Ishikawa (cell line): ENCODE results near the gene USP38.

Experiments
- CEBPB ChIP-seq: IDR thresholded peaks from 2 replicates; pipeline ENCODE4 v1.6.1; 2012
- CREB1 ChIP-seq: IDR thresholded peaks from 2 replicates; pipeline ENCODE4 v1.6.1; 2012; ENCODE audit warnings: low read depth
- EGR1 ChIP-seq: IDR thresholded peaks from 2 replicates; pipeline ENCODE4 v1.6.1; 2012
- EP300 ChIP-seq: IDR thresholded peaks from 2 replicates; pipeline ENCODE4 v1.6.1; 2012; ENCODE audit warnings: borderline replicate concordance
- FOXM1 ChIP-seq: IDR thresholded peaks from 2 replicates; pipeline ENCODE4 v1.6.1; 2012; ENCODE audit warnings: low read depth, borderline replicate concordance
- RAD21 ChIP-seq: IDR thresholded peaks from 2 replicates; pipeline ENCODE4 v1.6.1; 2012; ENCODE audit warnings: low read depth
- TEAD4 ChIP-seq: IDR thresholded peaks from 2 replicates; pipeline ENCODE4 v1.6.1; 2012
- YY1 ChIP-seq: IDR thresholded peaks from 2 replicates; pipeline ENCODE4 v1.6.1; 2012; ENCODE audit warnings: low read depth
- TF ChIP-seq, protein P1 (sequence below): IDR thresholded peaks from 2 replicates; pipeline ENCODE4 v1.6.1; 2012; ENCODE audit warnings: low read depth, mild to moderate bottlenecking
- TF ChIP-seq, protein P2 (sequence below): IDR thresholded peaks from 2 replicates; pipeline ENCODE4 v1.6.1; 2012
- TF ChIP-seq, protein P3 (sequence below): IDR thresholded peaks from 2 replicates; pipeline ENCODE4 v1.6.1; 2012

DNA sequence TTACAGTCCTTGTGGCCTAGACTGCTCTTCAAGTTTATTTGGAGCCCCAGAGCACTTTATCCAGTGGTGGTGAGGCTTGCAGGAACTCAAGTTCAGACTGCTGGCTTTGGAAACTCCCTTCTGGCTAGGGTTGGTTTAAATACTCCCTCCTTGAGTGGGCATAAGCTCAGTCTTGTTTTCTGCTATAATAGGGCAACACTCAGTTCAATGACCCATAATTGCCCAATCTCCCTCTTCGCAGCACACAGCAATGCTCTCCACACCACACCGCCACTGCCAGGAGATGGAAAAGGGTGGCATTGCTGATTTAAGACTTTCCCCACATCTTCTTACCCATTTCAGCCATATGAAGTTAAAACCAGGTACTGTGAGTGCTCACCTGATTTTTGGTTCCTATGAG is 27.9 kb upstream of the USP38 start:
- TF ChIP-seq EGR1 (no peak), TEAD4 (no peak), YY1 (no peak), CREB1 (no peak), EP300 (no peak), CEBPB (no peak), FOXM1 (no peak), RAD21 (no peak)
- TF ChIP-seq, protein P1, sequence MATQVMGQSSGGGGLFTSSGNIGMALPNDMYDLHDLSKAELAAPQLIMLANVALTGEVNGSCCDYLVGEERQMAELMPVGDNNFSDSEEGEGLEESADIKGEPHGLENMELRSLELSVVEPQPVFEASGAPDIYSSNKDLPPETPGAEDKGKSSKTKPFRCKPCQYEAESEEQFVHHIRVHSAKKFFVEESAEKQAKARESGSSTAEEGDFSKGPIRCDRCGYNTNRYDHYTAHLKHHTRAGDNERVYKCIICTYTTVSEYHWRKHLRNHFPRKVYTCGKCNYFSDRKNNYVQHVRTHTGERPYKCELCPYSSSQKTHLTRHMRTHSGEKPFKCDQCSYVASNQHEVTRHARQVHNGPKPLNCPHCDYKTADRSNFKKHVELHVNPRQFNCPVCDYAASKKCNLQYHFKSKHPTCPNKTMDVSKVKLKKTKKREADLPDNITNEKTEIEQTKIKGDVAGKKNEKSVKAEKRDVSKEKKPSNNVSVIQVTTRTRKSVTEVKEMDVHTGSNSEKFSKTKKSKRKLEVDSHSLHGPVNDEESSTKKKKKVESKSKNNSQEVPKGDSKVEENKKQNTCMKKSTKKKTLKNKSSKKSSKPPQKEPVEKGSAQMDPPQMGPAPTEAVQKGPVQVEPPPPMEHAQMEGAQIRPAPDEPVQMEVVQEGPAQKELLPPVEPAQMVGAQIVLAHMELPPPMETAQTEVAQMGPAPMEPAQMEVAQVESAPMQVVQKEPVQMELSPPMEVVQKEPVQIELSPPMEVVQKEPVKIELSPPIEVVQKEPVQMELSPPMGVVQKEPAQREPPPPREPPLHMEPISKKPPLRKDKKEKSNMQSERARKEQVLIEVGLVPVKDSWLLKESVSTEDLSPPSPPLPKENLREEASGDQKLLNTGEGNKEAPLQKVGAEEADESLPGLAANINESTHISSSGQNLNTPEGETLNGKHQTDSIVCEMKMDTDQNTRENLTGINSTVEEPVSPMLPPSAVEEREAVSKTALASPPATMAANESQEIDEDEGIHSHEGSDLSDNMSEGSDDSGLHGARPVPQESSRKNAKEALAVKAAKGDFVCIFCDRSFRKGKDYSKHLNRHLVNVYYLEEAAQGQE: no peak
- TF ChIP-seq, protein P2, sequence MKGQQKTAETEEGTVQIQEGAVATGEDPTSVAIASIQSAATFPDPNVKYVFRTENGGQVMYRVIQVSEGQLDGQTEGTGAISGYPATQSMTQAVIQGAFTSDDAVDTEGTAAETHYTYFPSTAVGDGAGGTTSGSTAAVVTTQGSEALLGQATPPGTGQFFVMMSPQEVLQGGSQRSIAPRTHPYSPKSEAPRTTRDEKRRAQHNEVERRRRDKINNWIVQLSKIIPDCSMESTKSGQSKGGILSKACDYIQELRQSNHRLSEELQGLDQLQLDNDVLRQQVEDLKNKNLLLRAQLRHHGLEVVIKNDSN: no peak
- TF ChIP-seq, protein P3, sequence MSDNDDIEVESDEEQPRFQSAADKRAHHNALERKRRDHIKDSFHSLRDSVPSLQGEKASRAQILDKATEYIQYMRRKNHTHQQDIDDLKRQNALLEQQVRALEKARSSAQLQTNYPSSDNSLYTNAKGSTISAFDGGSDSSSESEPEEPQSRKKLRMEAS: no peak
